A172 (cell line): ENCODE results near the gene ADARB2. TPM values are rescaled to one million over a fixed set of nuclear protein-coding genes. Genes with fewer than 3 reads are reported as not detected.
"Not testable (repeated sequence)": the region's sequence is repeated elsewhere in the genome, so short reads cannot be mapped to it uniquely, and the experiment has no call there.

Experiments
- DNase-seq: peaks from one replicate; pipeline ENCODE4 v3.0.0-alpha.2; 2015; ENCODE audit warnings: low spot score
- total RNA-seq: library from RNA; depleted of rRNA; stranded (reverse); fragments of >200 nt; shearing (Covaris generic); gene quantifications from 2 replicates; pipeline ENCODE4 v1.2.3, GENCODE V29; 2014

ADARB2 gene
- total RNA-seq, 1 experiment from 2014 or later: 1.2 TPM

DNA sequence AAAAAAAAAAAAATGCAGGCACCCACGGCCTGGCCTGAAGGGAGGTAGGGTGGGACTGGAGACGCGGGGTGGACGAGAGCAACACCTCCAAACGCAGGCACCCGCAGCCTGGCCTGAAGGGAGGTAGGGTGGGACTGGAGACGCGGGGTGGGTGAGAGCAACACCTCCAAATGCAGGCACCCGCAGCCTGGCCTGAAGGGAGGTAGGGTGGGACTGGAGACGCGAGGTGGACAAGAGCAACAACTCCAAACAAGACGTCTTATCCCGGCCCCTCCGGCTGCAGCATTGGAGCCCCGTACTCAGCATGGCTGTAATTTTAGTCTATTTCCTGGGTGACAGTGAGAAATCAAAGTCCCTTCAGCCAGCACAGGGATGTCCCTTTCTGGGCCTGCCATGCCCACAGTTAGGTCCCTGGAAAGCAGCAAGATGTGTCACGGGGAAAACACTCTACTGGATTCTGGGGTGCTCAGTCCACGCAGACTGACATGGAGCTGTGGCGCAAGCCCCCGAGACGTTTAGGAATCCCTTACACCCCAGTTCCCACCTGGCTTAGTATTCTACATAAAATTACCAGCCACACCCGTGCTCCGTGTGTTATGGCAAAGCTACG lies 561.3 kb downstream of the ADARB2 start:
- DNase-seq: no peak

DNA sequence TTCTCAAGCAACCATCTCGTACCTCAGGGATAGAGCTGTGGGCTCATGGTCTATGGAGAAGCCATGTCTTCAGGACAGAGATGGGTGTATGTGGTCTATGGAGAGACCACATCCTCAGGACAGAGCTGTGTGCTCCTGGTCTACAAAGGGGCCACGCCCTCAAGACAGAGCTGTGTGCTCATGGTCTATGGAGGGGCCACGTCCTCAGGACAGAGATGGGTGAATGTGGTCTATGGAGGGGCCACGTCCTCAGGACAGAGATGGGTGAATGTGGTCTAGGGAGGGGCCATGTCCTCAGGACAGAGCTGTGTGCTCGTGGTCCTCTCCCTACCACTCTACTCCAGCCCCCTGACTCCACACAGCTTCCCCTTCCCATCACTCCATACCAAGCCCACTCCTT lies 563.3 kb downstream of the ADARB2 start:
- no peak for DNase-seq

DNA sequence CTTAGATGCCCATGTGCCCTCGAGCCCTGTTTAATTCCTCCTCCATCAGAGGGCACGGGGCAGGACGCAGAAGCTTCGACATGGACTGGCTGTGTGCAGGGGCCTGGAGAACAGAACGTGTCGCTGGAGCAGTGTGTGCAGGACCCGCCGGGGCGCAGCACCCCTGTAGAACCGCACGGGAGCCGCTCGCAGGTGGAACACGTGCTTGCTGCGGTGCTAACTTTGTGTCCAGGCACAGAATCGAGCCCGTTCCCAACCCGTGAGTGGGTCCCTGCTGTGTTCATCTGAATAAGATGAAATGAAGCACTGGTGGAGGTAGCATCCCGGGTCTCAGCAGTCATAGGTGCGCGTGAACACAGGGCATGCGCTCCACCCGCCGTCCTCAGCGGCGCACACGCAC lies 564.2 kb downstream of the ADARB2 start:
- DNase-seq: no peak

DNA sequence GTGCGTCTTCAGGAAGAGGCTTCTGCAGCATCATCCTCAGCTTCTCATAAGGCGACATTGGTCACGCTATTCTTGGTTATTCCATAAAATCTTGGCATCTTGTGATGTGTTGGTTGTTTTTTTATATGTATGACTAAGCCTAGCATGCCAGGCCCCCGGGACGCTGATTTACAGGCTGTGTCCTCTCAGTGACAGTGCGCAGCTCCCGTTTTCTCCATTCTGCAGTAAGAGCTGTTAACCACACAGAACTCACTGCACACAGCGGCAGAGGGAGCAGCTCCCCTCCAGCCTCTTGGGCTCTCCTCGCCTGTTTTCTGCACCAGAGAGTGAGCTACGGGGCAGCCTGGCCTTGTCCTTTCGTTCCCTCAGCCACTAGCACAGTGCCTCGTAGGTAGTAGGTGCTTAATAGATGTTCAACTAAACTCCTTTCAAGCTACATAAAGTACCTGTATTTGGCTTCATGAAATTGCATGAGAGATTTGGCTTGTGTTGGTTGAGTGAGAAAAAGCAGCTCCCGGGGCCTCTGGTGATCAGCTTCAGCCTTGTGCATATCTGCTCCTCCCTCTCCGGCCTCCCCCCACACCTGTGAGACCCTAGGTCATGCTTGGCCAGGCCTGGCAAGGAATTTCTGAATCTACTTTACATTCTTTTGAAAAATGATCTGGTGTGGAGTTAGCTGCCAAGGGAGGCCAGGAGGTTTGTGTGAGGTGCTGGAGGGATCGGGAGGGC lies 564.9 kb downstream of the ADARB2 start:
- DNase-seq: peak; percentile 35

DNA sequence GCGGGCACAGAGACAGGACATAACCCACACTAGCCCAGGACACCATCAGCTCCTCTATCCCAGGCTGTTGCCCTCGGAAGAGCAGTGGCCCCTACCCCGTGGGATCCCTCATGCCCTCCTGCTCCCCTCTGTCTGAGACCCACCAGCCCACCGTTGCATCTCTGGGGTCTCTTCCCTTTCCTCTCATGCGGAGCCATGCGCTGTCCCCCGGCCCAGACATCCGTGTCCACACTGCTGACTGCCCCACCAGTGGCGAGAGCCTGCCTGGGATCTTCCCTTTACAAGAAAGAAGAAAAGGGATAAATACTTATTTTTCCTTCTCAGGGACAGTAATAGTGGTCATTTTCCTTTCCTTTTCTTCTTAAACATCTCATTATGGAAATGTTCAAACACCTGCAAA lies 565.7 kb downstream of the ADARB2 start:
- no peak for DNase-seq

DNA sequence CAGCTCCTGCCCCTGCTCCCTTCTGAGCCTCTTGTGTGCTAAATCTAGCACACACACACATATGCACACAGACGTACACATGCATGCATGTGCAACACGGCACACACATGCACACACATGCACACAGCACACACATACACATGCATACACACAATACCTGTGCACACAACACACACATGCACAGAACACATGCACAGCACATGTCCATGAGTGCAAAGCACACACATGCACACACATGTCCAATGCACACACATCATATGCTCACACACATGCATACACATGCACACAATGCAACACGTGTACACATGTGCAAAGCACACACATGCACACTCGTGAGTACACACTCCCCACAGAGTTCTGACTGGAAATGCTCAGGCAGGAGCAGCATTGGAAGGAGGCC lies 566.1 kb downstream of the ADARB2 start:
- no peak for DNase-seq

DNA sequence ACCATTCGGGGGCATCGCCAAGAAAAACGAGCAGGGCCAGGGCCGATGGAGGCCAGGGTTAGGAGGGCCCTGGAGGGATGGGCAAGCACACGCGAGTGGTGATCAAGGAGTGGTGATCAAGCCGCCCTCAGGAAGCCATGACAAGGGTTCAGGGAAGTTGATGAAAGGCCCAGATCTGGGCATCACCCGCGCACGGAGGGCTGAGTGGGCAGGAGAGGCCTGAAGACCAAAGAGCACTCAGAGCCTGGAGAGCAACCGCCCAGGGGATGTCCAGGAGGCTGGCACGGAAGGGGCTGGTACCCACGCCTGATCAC lies 566.5 kb downstream of the ADARB2 start:
- no peak for DNase-seq

DNA sequence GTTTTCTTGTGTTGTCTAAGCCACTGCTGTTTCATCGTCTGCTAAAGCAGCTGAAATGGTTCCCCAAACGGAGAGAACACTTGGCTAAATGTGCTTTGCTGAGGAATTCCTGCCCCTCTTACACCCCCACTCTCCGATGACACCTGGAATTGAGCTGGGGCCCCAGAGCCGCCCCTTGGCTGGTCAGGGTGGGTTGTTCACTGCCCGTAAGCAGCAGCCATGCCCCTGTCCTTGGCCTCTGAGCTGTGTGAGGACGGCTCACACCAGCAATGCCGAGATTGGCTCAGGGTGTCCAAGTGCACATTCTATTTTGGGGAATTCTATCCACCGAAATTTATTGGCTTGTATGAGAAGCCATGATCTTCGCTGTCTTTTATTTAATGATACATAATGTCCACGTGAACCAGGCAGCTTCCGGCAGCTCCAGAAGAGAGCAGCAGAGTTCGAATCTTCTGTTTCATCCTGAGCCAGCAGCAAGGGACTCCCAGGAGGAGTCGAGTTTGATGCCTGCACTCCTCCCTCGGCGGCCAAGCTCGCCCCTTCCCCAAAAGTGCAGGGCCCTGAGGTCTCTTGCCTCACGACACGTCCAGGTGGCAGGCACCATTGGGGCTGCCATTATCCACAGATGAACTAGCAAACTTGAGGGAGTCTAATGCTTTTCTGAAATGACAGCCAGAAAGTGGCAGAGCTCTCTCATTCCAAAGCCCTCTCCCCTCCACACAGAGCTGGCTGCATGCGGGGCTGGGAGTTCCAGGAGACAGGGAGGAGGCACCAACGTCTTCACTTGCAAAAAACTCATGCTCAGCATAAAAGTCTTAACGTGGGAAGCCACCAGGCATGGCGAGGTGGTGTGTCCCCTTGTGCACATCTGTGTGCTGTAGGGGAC lies 567.1 kb downstream of the ADARB2 start:
- DNase-seq: no peak

DNA sequence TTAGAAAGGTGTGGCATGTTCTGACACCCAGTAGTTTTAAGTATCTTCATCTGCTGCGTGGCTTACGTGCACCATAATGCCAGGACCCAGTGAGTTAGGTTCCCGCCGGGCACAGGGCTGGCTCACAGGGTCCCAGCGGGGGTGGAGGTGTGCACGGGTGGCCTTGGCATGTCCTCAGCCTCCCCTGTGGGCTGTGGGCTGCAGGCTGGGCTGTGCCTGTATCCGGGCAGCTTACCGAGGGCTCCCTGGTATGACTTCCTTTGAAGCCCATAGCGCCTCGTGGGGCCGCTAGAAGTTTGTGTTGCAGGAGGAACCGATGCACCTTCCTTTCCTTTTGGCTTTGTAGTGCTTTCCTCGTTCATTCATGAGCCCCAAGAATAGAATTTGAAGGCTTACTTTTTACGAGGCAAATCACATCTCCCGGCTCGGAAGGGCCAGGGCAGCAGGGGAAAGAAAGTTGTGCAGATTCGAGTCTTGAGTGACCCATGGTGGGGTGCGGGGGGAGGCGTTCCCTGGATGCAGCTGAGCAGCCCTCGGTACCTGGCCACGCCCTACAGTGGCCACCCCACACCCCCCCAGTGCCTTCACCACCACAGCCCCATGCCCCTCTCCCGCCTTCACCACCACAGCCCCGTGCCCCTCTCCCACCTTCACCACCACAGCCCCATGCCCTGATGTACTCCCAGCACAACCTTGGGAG lies 568.0 kb downstream of the ADARB2 start:
- no peak for DNase-seq

DNA sequence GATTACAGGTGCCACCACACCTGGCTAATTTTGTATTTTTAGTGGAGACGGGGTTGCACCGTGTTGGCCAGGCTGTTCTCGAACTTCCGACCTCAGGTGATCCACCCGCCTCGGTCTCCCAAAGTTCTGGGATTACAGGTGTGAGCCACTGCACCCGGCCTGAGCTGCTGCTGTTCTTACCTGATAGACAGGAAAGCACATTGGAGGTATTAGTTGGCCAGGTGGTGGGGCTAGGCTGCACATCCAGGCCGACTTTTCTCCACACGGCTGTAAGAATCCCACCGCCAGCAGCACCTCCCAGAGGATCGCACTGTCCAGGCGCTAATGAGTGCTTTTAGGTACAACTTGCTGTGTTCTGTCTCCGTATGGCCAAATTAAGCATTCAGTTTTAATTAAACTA lies 568.6 kb downstream of the ADARB2 start:
- no peak for DNase-seq

DNA sequence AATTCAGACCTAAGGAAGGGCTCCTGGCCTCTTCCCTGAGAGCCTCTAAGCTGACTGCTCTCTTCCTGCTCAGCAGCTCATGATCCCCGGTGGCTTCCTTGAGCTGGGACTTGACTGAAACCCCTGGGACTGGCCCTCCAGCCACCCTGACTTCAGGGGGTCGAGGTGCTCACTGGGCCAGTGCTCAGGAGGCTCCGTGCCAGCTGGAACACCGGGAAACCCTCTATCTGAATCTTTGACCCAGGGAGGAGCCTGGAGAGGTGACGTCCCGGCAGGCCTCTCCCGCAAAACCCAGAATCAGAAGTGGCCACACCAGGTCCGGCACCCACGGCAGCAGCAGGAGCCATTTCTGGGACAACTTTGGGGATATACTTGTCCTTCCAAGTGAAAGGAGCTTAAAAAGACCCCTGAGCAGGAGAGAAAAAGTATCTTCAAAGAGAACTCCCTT lies 570.5 kb downstream of the ADARB2 start:
- DNase-seq: no peak

DNA sequence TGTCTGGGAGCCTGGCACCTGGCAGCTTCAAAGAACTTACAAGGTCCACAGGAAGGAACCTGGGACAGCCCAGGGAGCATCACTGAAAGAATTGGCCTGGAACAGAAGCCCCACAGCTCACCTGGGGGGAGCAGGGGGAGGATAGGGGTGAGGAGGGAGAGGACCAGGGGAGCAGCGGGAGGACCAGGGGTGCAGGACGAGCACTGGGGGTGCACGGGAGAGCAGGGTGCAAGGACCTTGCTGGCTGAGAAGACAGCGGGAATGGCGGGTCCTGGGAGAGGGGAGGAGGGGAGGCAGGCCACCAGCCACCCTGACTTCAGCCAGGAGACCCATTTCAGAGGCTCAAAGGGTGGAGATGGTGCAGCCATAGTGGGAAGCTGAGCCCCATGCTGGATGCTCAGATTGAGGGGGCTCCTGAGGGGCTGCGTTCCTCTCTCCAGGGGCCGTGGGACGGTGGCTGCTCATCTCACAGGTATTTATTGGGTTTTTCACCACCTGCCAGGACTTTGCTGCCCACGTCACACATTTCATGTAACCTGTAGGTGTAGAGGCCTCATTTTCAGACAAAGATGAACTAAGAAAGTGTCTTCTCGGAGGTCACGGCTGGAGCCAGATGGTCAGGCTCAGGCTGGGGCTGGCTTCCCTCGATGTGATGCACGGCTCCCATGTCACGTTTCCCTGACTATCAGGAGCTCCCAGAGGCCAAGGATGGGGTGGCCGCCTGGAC lies 571.1 kb downstream of the ADARB2 start:
- DNase-seq: no peak

DNA sequence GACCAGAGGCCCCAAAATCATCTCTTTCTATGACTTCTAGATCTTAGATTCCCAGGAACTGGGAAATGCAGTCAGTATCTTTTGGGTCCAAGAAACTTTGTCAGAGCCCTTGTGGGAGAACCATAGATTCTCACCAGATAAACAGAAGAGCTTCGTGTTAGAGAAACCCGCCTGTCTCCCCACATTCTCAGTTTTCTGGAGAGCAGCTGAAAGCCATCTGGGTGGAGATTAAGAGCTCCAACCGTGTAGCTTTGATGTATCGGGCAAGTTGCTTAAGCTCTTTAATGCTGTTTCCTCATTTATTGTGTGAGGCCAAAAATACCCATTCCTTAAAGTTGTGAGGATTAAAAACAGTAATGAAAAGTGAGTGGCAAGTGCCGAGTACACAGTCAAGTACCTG lies 573.5 kb downstream of the ADARB2 start:
- DNase-seq: no peak

DNA sequence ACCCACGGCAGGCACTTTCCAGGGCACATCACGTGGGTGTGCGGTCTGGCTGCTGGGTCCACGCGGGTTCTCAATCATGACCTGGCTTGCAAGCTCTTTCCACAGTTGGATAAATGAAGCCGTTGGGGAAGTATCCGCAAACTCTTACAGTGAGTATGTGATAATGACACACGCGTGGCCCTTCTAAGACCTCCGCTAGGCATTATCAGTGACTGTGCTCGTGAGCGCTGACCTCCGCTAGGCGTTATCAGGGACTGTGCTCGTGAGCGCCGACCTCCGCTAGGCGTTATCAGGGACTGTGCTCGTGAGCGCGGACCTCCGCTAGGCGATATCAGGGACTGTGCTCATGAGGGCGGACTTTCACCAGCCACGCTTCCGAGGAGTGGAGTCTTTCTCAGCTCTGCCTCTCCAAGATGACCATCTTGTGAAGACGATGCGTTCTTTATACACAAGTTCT lies 574.1 kb downstream of the ADARB2 start:
- no peak for DNase-seq

DNA sequence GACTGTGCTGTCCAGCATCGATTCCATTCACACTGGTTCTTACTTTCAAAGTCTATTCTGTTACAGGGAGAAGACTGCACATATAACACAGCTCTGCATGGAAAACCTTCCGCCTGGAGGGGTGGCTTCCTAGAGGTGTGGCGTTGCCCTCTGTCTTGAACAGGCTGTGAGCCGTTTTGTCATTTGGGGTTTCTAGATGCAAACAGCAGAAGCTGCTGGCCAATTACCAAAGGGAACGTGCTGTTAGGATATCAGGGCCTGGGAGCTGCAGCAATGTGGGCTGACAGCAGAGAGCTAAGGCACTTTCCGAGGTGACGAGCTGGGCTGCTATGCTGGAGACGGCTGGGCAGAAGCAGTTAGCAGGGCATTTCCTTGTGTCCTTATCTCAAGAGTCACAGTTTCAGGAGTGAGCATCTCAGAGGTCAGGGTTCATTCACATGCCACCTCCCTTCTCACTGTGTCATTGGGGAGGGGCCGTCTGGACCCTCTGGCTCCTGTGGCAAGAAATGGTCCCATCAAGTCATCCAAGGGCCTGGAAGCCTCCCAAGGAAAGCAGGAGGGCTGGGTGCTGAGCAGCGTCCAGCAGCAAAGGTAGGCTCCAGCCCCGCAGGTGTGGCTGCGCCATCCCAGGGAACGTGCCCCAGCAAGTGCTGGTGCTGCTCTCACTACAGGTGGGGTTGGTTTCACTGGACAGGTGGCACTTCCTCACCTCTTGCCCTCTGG lies 574.7 kb downstream of the ADARB2 start:
- DNase-seq: no peak

DNA sequence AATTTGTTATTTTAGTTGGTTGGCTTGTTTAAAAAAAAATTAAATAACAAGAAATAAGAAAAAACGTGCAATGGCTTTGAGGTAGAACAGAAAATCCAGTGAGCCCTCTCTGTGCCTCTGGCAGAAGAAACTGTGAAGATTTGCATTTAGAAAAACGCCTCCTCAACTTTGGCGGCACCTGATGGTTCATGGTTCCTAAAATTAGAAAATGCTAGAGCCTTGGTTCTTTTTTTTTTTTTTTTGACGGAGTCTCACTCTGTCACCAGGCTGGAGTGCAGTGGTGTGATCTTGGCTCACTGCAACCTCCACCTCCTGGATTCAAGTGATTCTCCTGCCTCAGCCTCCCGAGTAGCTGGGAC lies 576.0 kb downstream of the ADARB2 start:
- DNase-seq: not testable (repeated sequence)

DNA sequence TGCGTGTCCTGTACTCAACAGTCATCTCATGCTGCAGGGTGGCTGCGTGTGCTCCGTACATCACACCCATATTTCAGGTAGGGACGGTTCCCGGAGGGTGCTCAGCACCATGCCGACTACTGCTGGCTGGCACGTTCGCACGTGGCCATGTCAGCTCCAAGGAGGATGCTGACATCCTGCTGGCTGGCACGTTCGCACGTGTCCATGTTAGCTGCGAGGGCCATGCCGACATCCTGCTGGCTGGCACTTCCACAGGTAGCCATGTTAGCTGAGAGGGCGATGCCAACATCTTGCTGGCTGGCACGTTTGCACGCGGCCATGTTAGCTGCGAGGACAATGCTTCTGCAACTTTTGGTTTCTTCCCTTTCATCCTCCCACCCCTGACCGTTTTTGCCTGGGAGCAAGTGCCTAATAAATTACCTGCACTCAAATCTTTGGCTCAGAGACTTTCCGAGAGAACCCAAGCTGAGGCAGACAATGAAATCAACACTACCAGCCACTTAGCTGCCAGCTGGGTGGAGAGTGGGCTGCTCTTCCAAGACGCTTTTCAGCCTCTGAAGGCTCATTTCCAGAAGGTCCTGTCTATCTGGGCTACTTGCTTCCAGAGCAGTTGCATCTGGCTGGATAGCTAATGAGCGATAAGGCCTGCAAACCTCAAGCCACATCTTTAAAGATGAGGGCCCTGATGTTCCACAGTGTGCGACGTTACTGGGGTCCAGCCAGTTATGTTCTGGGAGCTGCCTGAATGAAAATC lies 576.6 kb downstream of the ADARB2 start:
- DNase-seq: no peak

DNA sequence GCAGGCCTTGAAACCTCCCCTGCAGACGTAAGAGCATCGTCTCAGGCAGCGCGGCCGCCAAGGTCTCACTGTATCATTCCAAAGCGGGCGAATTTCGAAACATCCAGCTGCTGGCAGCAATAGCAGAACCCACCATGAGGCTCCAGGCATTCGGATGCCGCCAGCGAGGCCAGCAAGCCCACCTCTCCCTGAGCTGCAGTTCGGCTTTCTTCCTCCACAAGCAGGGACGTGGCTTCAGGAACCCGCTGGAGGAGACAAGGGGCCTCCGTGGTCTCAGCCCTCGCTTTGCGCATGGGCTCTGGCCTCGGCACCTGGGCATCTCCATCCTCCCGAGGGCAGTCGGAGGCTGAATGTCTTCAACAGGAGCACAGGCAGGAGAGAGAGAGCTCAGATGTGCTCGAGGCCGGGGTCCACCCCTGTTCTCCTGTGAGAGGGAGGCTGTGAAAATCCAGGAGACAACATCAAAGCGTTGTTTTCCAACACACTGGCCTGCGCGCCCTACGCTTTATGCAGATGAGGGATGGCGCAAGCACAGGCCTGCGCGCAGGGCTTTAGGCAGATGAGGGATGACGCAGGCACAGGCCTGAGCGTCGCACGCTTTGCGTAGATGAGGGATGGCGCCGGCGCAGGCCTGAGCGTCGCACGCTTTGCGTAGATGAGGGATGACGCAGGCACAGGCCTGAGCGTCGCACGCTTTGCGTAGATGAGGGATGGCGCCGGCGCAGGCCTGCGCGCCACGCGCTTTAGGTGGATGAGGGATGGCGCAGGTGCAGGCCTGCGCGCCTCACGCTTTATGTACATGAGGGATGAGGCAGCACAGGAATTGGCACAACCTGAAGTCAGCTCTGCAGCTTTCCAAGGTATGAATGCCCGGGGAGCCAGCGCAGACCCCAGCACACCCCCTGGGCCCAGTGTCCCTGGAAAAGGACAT lies 577.9 kb downstream of the ADARB2 start:
- no peak for DNase-seq

DNA sequence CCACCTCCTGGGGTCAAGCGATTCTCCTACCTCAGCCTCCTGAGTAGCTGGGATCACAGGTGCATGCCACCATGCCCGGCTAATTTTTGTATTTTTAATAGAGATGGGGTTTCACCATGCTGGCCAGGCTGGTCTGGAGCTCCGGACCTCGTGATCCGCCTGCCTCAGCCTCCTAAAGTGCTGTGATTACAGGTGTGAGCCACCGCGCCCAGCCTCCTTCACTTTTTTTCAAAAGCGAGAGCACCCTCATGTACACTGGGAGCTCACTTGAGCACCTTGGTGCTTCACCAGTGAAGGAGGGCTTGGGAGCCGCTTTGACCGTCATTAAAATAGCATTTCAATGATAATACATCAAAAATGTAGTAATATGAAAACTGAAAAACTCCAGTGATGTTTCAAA lies 578.8 kb downstream of the ADARB2 start:
- DNase-seq: not testable (repeated sequence)
